IMR-90 (cell line): Measurements from ENCODE around the gene CLDN2.

Experiments
- BHLHE40 ChIP-seq: fragments of 150-350 bp; IDR thresholded peaks from 2 replicates; pipeline ENCODE4 v1.6.1; 2016; ENCODE audit warnings: mild to moderate bottlenecking, low read depth, low read length
- CEBPB ChIP-seq: IDR thresholded peaks from 2 replicates; pipeline ENCODE4 v1.6.1; 2012; ENCODE audit warnings: low read depth, low read length, improper control_type of control experiment
- CHD1 ChIP-seq: IDR thresholded peaks from 2 replicates; pipeline ENCODE4 v1.6.1; 2012; ENCODE audit warnings: low read depth, low read length, improper control_type of control experiment
- CTCF ChIP-seq: conservative IDR thresholded peaks from 2 replicates; pipeline ENCODE4 v1.5.1; 2012; ENCODE audit warnings: mild to moderate bottlenecking, low read depth, low read length, improper control_type of control experiment
- FOS ChIP-seq: fragments of 150-350 bp; IDR thresholded peaks from 2 replicates; pipeline ENCODE4 v1.6.1; 2016; ENCODE audit warnings: low read depth, low read length
- MAZ ChIP-seq: IDR thresholded peaks from 2 replicates; pipeline ENCODE4 v1.6.1; 2012; ENCODE audit warnings: low read depth, mild to moderate bottlenecking, low read length, improper control_type of control experiment, moderate library complexity, borderline replicate concordance
- MXI1 ChIP-seq: IDR thresholded peaks from 2 replicates; pipeline ENCODE4 v1.6.1; 2012; ENCODE audit warnings: low read depth, mild to moderate bottlenecking, low read length, moderate library complexity, borderline replicate concordance
- POLR2A ChIP-seq: IDR thresholded peaks from 2 replicates; pipeline ENCODE4 v1.6.1; 2012; ENCODE audit warnings: mild to moderate bottlenecking, low read depth, low read length
- RAD21 ChIP-seq: IDR thresholded peaks from 2 replicates; pipeline ENCODE4 v1.6.1; 2012; ENCODE audit warnings: low read length, improper control_type of control experiment
- RCOR1 ChIP-seq: IDR thresholded peaks from 2 replicates; pipeline ENCODE4 v1.6.1; 2012; ENCODE audit warnings: mild to moderate bottlenecking, low read length, improper control_type of control experiment; ENCODE audit not compliant: insufficient replicate concordance
- RFX5 ChIP-seq: IDR thresholded peaks from 2 replicates; pipeline ENCODE4 v1.8.0; 2012; ENCODE audit warnings: low read depth, mild to moderate bottlenecking, low read length, moderate library complexity
- USF2 ChIP-seq: fragments of 150-350 bp; IDR thresholded peaks from 2 replicates; pipeline ENCODE4 v1.6.1; 2017; ENCODE audit warnings: mild to moderate bottlenecking, antibody characterized with exemption, low read length, low read depth
- TF ChIP-seq, protein P1 (sequence below): fragments of 150-350 bp; IDR thresholded peaks from 2 replicates; pipeline ENCODE4 v1.6.1; 2016; ENCODE audit warnings: low read depth, mild to moderate bottlenecking, low read length, moderate library complexity, borderline replicate concordance

GRCh38 chrX:106891762-106892460, 28.3 kb upstream of the CLDN2 start:
- TF ChIP-seq POLR2A (no peak), CTCF (no peak), USF2 (no peak), RCOR1 (no peak), MAZ (no peak), FOS (no peak), MXI1 (no peak), CEBPB (no peak), RAD21 (no peak), BHLHE40 (no peak), RFX5 (no peak), CHD1 (no peak)
- TF ChIP-seq, protein P1, sequence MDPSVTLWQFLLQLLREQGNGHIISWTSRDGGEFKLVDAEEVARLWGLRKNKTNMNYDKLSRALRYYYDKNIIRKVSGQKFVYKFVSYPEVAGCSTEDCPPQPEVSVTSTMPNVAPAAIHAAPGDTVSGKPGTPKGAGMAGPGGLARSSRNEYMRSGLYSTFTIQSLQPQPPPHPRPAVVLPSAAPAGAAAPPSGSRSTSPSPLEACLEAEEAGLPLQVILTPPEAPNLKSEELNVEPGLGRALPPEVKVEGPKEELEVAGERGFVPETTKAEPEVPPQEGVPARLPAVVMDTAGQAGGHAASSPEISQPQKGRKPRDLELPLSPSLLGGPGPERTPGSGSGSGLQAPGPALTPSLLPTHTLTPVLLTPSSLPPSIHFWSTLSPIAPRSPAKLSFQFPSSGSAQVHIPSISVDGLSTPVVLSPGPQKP: no peak
